HG03066 (cell line): Measurements from ENCODE around the gene COL21A1.
"Not testable (repeated sequence)": the region's sequence is repeated elsewhere in the genome, so short reads cannot be mapped to it uniquely, and the experiment has no call there.

Experiments used
- ATAC-seq: cut with Tn5 transposase; IDR thresholded peaks from one replicate; pipeline ENCODE4 v1.9.1; 2021; ENCODE audit warnings: low read depth; ENCODE audit not compliant: unreplicated experiment

COL21A1 gene

GRCh38 chr6:56022678-56023077, 224.7 kb downstream of the COL21A1 start:
- ATAC-seq = no peak

- ATAC-seq = no peak
Observed at GRCh38 chr6:56021943-56022342, 225.4 kb downstream of the COL21A1 start.

- no peak for ATAC-seq
Observed at GRCh38 chr6:56019973-56020372, 227.4 kb downstream of the COL21A1 start.

GRCh38 chr6:56017198-56017597, 230.2 kb downstream of the COL21A1 start:
- ATAC-seq = no peak

GRCh38 chr6:56014039-56014438, 233.3 kb downstream of the COL21A1 start:
- not testable (repeated sequence) for ATAC-seq

GRCh38 chr6:56009636-56010035, 237.7 kb downstream of the COL21A1 start:
- ATAC-seq = no peak
